Adrenal gland (tissue), 5 donors: Measurements from ENCODE around the gene RPL37.

Experiments
- POLR2A ChIP-seq, 2 donors: fragments of 450-650 bp; IDR thresholded peaks; one replicate each; pipeline ENCODE4 v1.6.1; 2017; ENCODE audit warnings: antibody characterized with exemption in 2 of 2, mild to moderate bottlenecking in 2 of 2, moderate library complexity in 1 of 2
- TF ChIP-seq, protein P1 (sequence below), 6 experiments: fragments of 450-650 bp in 4 of 6; fragments of 200-600 bp in 2 of 6; sonication (generic) in 1 of 6; IDR thresholded peaks; 1 replicate in 5 of 6; 2 replicates in 1 of 6; pipeline versions ENCODE4 v1.5.1 to v1.8.0; 2016 to 2021; ENCODE audit warnings: antibody characterized with exemption in 6 of 6, mild to moderate bottlenecking in 2 of 6, moderate library complexity in 1 of 6
- donor health status: DM: no; HTN: no; CAD: no.

DNA sequence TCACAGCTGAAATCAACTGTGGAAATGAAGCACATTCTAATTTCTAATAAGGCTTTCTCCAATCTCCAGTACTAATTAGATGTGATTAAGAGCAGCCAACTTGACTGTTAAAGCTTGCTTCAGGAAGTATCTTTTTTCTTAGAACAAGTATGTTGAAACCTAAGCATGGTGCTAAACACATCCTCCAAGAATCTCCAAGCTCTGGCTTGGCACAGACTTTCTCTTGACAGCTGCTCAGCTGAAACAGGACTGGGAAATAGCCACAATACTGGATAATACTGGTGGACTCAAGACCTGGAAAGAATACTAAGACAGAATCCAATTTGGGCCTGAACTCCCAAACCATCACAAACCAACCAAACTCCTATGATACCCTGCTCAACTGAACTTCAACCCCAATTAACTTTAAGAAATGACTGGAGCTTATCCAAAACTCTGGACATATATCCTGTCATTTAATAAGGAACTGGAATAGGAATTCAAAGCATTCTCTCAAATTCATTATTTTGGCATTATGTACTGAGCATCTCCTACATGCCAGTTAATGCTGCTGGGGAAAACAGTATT lies 53.1 kb downstream of the RPL37 start:
- TF ChIP-seq, protein P1, sequence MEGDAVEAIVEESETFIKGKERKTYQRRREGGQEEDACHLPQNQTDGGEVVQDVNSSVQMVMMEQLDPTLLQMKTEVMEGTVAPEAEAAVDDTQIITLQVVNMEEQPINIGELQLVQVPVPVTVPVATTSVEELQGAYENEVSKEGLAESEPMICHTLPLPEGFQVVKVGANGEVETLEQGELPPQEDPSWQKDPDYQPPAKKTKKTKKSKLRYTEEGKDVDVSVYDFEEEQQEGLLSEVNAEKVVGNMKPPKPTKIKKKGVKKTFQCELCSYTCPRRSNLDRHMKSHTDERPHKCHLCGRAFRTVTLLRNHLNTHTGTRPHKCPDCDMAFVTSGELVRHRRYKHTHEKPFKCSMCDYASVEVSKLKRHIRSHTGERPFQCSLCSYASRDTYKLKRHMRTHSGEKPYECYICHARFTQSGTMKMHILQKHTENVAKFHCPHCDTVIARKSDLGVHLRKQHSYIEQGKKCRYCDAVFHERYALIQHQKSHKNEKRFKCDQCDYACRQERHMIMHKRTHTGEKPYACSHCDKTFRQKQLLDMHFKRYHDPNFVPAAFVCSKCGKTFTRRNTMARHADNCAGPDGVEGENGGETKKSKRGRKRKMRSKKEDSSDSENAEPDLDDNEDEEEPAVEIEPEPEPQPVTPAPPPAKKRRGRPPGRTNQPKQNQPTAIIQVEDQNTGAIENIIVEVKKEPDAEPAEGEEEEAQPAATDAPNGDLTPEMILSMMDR (IDR thresholded peaks at IDR 0.05): no peak
- TF ChIP-seq POLR2A (IDR thresholded peaks at IDR 0.05): no peak
